ENCODE data around the gene UBP1.

- TF ChIP-seq ELF4 (IDR thresholded peaks at IDR 0.05): no peak
- TF ChIP-seq BHLHE40 (IDR thresholded peaks at IDR 0.05; ENCODE audit: borderline replicate concordance): no peak
- no peak for TF ChIP-seq ZNF384 (IDR thresholded peaks at IDR 0.05)
- no peak for TF ChIP-seq ARNT (IDR thresholded peaks at IDR 0.05)
- TF ChIP-seq SP1 (IDR thresholded peaks at IDR 0.05): no peak
- TF ChIP-seq HDGF (IDR thresholded peaks at IDR 0.05; ENCODE audit: borderline replicate concordance): no peak
- TF ChIP-seq TARDBP (IDR thresholded peaks at IDR 0.05): no peak
- no peak for TF ChIP-seq FOXK2 (IDR thresholded peaks at IDR 0.05)
- TF ChIP-seq FOXM1 (IDR thresholded peaks at IDR 0.05; ENCODE audit: borderline replicate concordance): no peak
- TF ChIP-seq FOXA1 (IDR thresholded peaks at IDR 0.05): no peak
- no peak for TF ChIP-seq CTBP1 (IDR thresholded peaks at IDR 0.05; ENCODE audit: borderline replicate concordance)
- TF ChIP-seq L3MBTL2 (conservative IDR thresholded peaks at IDR 0.05): no peak
- no peak for TF ChIP-seq NFRKB (IDR thresholded peaks at IDR 0.05)
Observed at GRCh38 chr3:33458446-33458845, 18.2 kb upstream of the UBP1 start.

Measured in HEK293T (cell line).